Prostate gland (tissue), 2 donors: ENCODE measurements around the gene TMC5. TPM values are rescaled to one million over a fixed set of nuclear protein-coding genes. Genes with fewer than 3 reads are reported as not detected.
"Not testable (repeated sequence)": the region's sequence is repeated elsewhere in the genome, so short reads cannot be mapped to it uniquely, and the experiment has no call there.

Source experiments
- DNase-seq: peaks from one replicate; pipeline ENCODE4 v3.0.0-alpha.2; 2019; ENCODE audit warnings: low spot score
- H3K27ac ChIP-seq, 2 donors: fragments of 200-600 bp; sonication (generic); 2 replicates each; pipeline ENCODE4 v1.5.1; 2017 to 2019
- H3K27me3 ChIP-seq: fragments of 200-600 bp; sonication (generic); replicated peaks from 2 replicates; pipeline ENCODE4 v1.5.1; 2019; ENCODE audit not compliant: insufficient read depth
- H3K36me3 ChIP-seq, 2 donors: fragments of 200-600 bp; sonication (generic); 1 replicate in 1 of 2; 2 replicates in 1 of 2; pipeline versions ENCODE4 v1.5.1 to v1.8.1; 2017 to 2019
- H3K4me1 ChIP-seq: fragments of 200-600 bp; sonication (generic); replicated peaks from 2 replicates; pipeline ENCODE4 v1.5.1; 2019
- H3K4me3 ChIP-seq, 2 donors: fragments of 200-600 bp; sonication (generic); 2 replicates each; pipeline ENCODE4 v1.5.1; 2017 to 2019
- H3K9me3 ChIP-seq: fragments of 200-600 bp; sonication (generic); 2 replicates; pipeline ENCODE4 v1.5.1; 2017
- POLR2A ChIP-seq: fragments of 450-650 bp; IDR thresholded peaks from one replicate; pipeline ENCODE4 v1.6.1; 2016; ENCODE audit warnings: antibody characterized with exemption, mild to moderate bottlenecking
- POLR2AphosphoS5 ChIP-seq: sonication (generic); formaldehyde crosslinking; IDR thresholded peaks from one replicate; pipeline ENCODE4 v1.6.1; 2017; ENCODE audit warnings: antibody characterized with exemption
- WGBS: methylation state at CpG from one replicate; pipeline ENCODE4 v1.1.5; 2018; 5-methylcytosine and 5-hydroxymethylcytosine counted together
- intact Hi-C: fragments of 100-400 bp; cut with DNase I; formaldehyde crosslinking; loops from one replicate; pipeline ENCODE4 v1.14.2; 2022
- total RNA-seq, 2 donors: library from RNA; depleted of rRNA; stranded (reverse); fragments of >200 nt; gene quantifications; one replicate each; pipeline ENCODE4 v1.1.0, GENCODE V29; 2016
- TF ChIP-seq, protein P1 (sequence below), 4 experiments: fragments of 200-600 bp in 2 of 4; fragments of 450-650 bp in 2 of 4; sonication (generic) in 2 of 4; IDR thresholded peaks; 1 replicate in 3 of 4; 2 replicates in 1 of 4; pipeline ENCODE4 v1.5.1; 2016 to 2019; ENCODE audit warnings: antibody characterized with exemption in 4 of 4, mild to moderate bottlenecking in 2 of 4, moderate library complexity in 2 of 4

Gene TMC5
- total RNA-seq, 2 donors from 2014 or later: 24.5 to 54.8 TPM

DNA sequence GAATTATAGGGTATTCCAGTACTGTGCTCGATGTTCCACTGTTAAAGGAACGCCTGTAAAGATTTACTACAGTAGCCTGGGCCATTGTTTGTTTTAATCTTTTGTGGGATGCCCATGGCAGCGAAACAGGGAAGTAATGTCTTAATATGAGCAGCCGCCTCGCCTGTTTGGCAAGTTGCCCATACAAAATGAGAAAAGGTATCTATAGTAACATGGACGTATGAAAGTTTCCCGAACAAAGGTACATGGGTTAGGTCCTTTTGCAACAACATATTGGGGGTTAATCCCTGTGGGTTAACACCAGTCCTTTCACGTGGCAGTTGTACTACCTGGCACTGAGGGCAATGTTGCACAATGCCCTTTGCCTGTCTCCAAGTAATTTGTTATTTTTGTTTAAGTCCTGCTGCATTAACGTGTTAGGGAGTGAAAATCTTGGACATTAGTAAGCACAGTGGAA is 21.1 kb upstream of the TMC5 start:
- 4% methylated on average over 9 of the region's 9 CpGs for WGBS
- TF ChIP-seq, protein P1, sequence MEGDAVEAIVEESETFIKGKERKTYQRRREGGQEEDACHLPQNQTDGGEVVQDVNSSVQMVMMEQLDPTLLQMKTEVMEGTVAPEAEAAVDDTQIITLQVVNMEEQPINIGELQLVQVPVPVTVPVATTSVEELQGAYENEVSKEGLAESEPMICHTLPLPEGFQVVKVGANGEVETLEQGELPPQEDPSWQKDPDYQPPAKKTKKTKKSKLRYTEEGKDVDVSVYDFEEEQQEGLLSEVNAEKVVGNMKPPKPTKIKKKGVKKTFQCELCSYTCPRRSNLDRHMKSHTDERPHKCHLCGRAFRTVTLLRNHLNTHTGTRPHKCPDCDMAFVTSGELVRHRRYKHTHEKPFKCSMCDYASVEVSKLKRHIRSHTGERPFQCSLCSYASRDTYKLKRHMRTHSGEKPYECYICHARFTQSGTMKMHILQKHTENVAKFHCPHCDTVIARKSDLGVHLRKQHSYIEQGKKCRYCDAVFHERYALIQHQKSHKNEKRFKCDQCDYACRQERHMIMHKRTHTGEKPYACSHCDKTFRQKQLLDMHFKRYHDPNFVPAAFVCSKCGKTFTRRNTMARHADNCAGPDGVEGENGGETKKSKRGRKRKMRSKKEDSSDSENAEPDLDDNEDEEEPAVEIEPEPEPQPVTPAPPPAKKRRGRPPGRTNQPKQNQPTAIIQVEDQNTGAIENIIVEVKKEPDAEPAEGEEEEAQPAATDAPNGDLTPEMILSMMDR (IDR thresholded peaks at IDR 0.05): no peak
- TF ChIP-seq POLR2A (no peak), POLR2AphosphoS5 (peak; percentile 73)
- Histone ChIP-seq H3K36me3 (no peaks in the 10 kb centered on the region), H3K4me1 (peaks cover 12% of the 10 kb centered on the region), H3K9me3 (no peaks in the 10 kb centered on the region), H3K27me3 (no peaks in the 10 kb centered on the region), H3K27ac (peak overlapping the region; percentile 72 to 81), H3K4me3 (no peak overlapping the region)
- intact Hi-C loops: loop anchor here (10.0 kb wide), 1 partner anchor 98 kb away; no protein-coding TSS in a partner anchor
- peak; percentile 87 for DNase-seq

DNA sequence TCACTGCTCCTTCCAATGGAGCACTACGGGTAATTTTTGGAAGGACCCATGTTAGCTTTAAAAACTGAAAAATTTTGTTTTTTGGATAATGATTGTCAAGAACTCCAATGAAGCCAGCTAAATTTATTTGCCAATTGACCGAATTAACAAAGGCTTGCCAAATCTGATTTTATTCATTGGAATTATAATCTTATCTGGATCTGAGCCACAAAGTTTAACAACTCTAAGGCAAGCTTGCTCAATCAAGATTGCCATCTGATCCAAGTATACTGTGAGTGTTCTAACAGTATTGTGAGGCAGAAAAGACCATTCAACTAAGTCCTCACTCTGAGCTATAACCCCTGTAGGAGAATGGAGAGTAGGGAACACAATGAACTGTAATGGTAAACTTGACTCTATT is 20.3 kb upstream of the TMC5 start:
- Histone ChIP-seq H3K4me1 (peaks cover 12% of the 10 kb centered on the region), H3K27ac (peak overlapping the region; percentile 72 to 81)
- 25% methylated on average over 2 of the region's 2 CpGs for WGBS
- peak; percentile 30 for TF ChIP-seq POLR2AphosphoS5
- intact Hi-C loops: loop anchor here (10.0 kb wide), 1 partner anchor 97 kb away; no protein-coding TSS in a partner anchor
- not testable (repeated sequence) for H3K4me3 ChIP-seq, H3K36me3 ChIP-seq, H3K9me3 ChIP-seq, H3K27me3 ChIP-seq, DNase-seq

DNA sequence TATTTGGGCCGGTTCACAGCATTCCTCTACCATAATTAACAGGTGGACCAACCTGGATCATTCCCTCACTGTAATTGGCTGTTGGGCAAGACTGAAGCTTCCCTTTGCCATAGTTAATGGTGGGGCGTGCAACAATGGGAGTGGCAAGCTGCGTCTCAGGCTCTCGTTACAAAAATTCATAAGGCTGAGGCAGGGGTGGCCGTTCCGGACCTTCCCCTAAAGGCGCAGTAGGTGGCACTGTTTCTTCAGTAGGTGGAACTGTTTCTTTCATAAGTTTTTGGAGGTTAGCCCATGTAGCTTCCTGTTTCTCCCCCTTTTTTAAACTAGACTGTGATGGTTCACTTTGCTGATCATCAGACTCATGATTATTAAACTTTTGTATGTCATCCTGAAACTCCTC is 17.0 kb upstream of the TMC5 start:
- Histone ChIP-seq H3K4me3 (no peak overlapping the region), H3K9me3 (no peaks in the 10 kb centered on the region), H3K27ac (no peak overlapping the region), H3K4me1 (peaks cover 4% of the 10 kb centered on the region), H3K36me3 (no peaks in the 10 kb centered on the region), H3K27me3 (no peaks in the 10 kb centered on the region)
- TF ChIP-seq, protein P1 (IDR thresholded peaks at IDR 0.05): peak in 1 of 4 experiments; percentile 24
- TF ChIP-seq POLR2AphosphoS5: no peak
- 78% methylated on average over 7 of the region's 7 CpGs for WGBS
- intact Hi-C loops: no loop called here
- DNase-seq: no peak

DNA sequence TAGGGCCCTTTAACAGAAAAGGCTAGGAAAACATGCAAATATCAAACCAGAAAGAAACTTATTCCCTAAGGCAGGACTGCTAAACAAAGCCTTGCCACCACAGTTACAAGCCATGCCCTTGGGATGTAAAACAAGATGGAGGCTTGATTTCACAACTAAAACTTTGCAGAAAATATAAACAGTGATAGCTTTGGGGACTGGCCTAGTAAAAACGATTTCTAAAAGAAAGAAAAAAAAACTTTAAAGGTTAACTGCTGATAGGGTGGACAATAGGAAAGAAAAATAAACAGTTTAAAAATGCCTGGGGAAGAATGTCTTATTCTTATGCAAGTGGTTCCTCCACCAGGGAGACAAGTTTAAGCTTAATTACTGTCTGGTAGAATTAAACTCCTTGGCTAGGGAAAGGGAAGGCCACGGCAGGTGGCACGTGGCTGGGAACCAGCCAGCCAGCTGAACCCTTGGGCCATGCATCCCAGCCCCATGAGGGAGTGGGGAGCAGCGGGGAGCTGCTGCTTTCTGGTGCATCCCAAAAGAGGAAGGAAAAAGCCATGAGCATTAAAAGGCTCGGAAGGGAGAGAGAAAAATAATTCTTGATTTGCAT is 10.7 kb upstream of the TMC5 start:
- no peak for DNase-seq
- Histone ChIP-seq H3K27me3 (no peaks in the 10 kb centered on the region), H3K9me3 (no peaks in the 10 kb centered on the region), H3K4me1 (no peaks in the 10 kb centered on the region), H3K4me3 (no peak overlapping the region), H3K36me3 (no peaks in the 10 kb centered on the region), H3K27ac (no peak overlapping the region)
- intact Hi-C loops: no loop called here
- TF ChIP-seq, protein P1 (IDR thresholded peaks at IDR 0.05): no peak
- no peak for TF ChIP-seq POLR2AphosphoS5
- 59% methylated on average over 5 of the region's 5 CpGs for WGBS

DNA sequence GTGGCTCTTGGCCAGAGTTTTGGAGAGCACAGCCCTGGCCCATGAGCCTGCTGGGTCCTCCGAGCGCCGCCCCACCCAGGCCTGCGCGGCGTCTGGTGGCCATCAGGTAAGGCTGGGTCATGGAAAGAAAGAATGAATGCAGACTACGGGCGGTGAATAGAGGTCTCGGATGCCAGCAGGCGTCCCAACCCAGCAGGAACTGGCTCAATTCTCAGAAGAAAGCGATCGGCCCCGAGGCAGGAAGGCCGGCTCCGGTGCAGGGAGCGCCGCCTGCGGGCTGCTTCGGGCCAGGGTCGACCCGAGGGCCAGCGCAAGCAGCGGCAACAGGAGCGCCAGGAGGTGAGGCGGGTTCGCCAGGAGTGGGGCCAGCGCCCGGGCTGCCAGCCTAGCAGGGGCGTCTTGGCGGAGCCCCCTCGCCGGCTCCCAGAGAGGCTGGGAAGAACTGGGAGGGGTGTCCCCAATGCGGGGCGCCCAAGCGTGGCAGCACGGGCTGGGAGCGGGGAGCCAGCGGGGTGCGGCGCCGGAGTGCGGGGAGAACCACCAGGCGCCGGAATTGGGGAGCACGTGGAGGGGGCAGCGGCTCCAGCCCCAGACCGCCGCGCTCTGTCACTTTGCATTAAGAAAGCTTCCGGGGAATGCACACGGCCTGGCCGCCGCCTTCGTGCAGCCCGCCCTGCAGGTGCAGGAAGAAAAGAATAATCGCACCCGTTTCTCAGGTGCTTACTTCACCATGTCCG is 7.1 kb upstream of the TMC5 start:
- intact Hi-C loops: no loop called here
- Histone ChIP-seq H3K4me3 (peak overlapping the region; percentile 48 to 63), H3K36me3 (no peaks in the 10 kb centered on the region), H3K27ac (peak overlapping the region; percentile 73 to 78), H3K9me3 (no peaks in the 10 kb centered on the region), H3K4me1 (peaks cover 3% of the 10 kb centered on the region), H3K27me3 (no peaks in the 10 kb centered on the region)
- peak; percentile 58 for DNase-seq
- TF ChIP-seq, protein P1 (IDR thresholded peaks at IDR 0.05): peak in 3 of 4 experiments; percentile 43 to 62 (median 49)
- peak; percentile 19 for TF ChIP-seq POLR2AphosphoS5
- peak; percentile 13 for TF ChIP-seq POLR2A
- 4% methylated on average over 54 of the region's 58 CpGs for WGBS
